ENCODE data around the gene PLGRKT. TPM values are rescaled to one million over a fixed set of nuclear protein-coding genes. Genes with fewer than 3 reads are reported as not detected.
"Not testable (repeated sequence)": the region's sequence is repeated elsewhere in the genome, so short reads cannot be mapped to it uniquely, and the experiment has no call there.

Gene PLGRKT
- total and polyA plus RNA-seq, 4 donors = 22.5 to 32.3 (median 29.7) TPM

- H3K4me1 ChIP-seq (ENCODE audit: control insufficient read depth, insufficient read depth, low read length); DNase-seq (ENCODE audit: low read depth in 4 of 6, low spot score in 6 of 6); H3K27me3 ChIP-seq (ENCODE audit: control insufficient read depth, insufficient read depth, low read length); H3K9me3 ChIP-seq (ENCODE audit: control insufficient read depth, insufficient read depth, low read length); H3K36me3 ChIP-seq (ENCODE audit: control insufficient read depth, insufficient read depth, low read length); H3K4me3 ChIP-seq (ENCODE audit: low read depth, low read length); H3K27ac ChIP-seq (ENCODE audit: low read depth, low read length): not testable (repeated sequence)
- no CpG with 5 or more reads among the region's 2 CpGs for WGBS (ENCODE audit: insufficient coverage)
Observed at GRCh38 chr9:5393976-5394375, 43.7 kb downstream of the PLGRKT start.

- no peak overlapping the region for H3K4me3 ChIP-seq (ENCODE audit: low read depth, low read length)
- WGBS (ENCODE audit: insufficient coverage) = no CpG with 5 or more reads among the region's 2 CpGs
- DNase-seq (ENCODE audit: low read depth in 4 of 6, low spot score in 6 of 6) = no peak
- no peaks in the 10 kb centered on the region for H3K4me1 ChIP-seq (ENCODE audit: control insufficient read depth, insufficient read depth, low read length)
- H3K27ac ChIP-seq (ENCODE audit: low read depth, low read length) = no peak overlapping the region
- no peaks in the 10 kb centered on the region for H3K36me3 ChIP-seq (ENCODE audit: control insufficient read depth, insufficient read depth, low read length)
- H3K27me3 ChIP-seq (ENCODE audit: control insufficient read depth, insufficient read depth, low read length) = no peaks in the 10 kb centered on the region
- no peaks in the 10 kb centered on the region for H3K9me3 ChIP-seq (ENCODE audit: control insufficient read depth, insufficient read depth, low read length)
Observed at GRCh38 chr9:5393497-5393896, 44.2 kb downstream of the PLGRKT start.

- peak in 1 of 6 donors; percentile 6 for DNase-seq (ENCODE audit: low read depth in 4 of 6, low spot score in 6 of 6)
- H3K9me3 ChIP-seq (ENCODE audit: control insufficient read depth, insufficient read depth, low read length) = no peaks in the 10 kb centered on the region
- H3K27ac ChIP-seq (ENCODE audit: low read depth, low read length) = no peak overlapping the region
- H3K27me3 ChIP-seq (ENCODE audit: control insufficient read depth, insufficient read depth, low read length) = no peaks in the 10 kb centered on the region
- H3K4me1 ChIP-seq (ENCODE audit: control insufficient read depth, insufficient read depth, low read length) = no peaks in the 10 kb centered on the region
- H3K4me3 ChIP-seq (ENCODE audit: low read depth, low read length) = no peak overlapping the region
- no CpG with 5 or more reads among the region's 1 CpG for WGBS (ENCODE audit: insufficient coverage)
- H3K36me3 ChIP-seq (ENCODE audit: control insufficient read depth, insufficient read depth, low read length) = no peaks in the 10 kb centered on the region
Observed at GRCh38 chr9:5392285-5392684, 45.4 kb downstream of the PLGRKT start.

GRCh38 chr9:5389109-5389732 is 48.5 kb downstream of the PLGRKT start:
- no peaks in the 10 kb centered on the region for H3K4me1 ChIP-seq (ENCODE audit: control insufficient read depth, insufficient read depth, low read length)
- H3K9me3 ChIP-seq (ENCODE audit: control insufficient read depth, insufficient read depth, low read length) = no peaks in the 10 kb centered on the region
- 67% methylated on average over 2 of the region's 3 CpGs for WGBS (ENCODE audit: insufficient coverage)
- no peak overlapping the region for H3K27ac ChIP-seq (ENCODE audit: low read depth, low read length)
- no peaks in the 10 kb centered on the region for H3K36me3 ChIP-seq (ENCODE audit: control insufficient read depth, insufficient read depth, low read length)
- no peaks in the 10 kb centered on the region for H3K27me3 ChIP-seq (ENCODE audit: control insufficient read depth, insufficient read depth, low read length)
- no peak for DNase-seq (ENCODE audit: low read depth in 4 of 6, low spot score in 6 of 6)
- H3K4me3 ChIP-seq (ENCODE audit: low read depth, low read length) = no peak overlapping the region

GRCh38 chr9:5388026-5388819 is 49.5 kb downstream of the PLGRKT start:
- H3K27me3 ChIP-seq (ENCODE audit: control insufficient read depth, insufficient read depth, low read length) = no peaks in the 10 kb centered on the region

GRCh38 chr9:5384436-5384835 is 53.3 kb downstream of the PLGRKT start:
- Histone ChIP-seq H3K36me3 (ENCODE audit: control insufficient read depth, insufficient read depth, low read length) (peaks cover 6% of the 10 kb centered on the region), H3K4me1 (ENCODE audit: control insufficient read depth, insufficient read depth, low read length) (no peaks in the 10 kb centered on the region), H3K27me3 (ENCODE audit: control insufficient read depth, insufficient read depth, low read length) (no peaks in the 10 kb centered on the region), H3K9me3 (ENCODE audit: control insufficient read depth, insufficient read depth, low read length) (no peaks in the 10 kb centered on the region), H3K4me3 (ENCODE audit: low read depth, low read length) (no peak overlapping the region), H3K27ac (ENCODE audit: low read depth, low read length) (no peak overlapping the region)
- no peak for DNase-seq (ENCODE audit: low read depth in 4 of 6, low spot score in 6 of 6)

More at GRCh38 chr9:5388026-5388819, 49.5 kb downstream of the PLGRKT start:
- no peak overlapping the region for H3K4me3 ChIP-seq (ENCODE audit: low read depth, low read length)
- H3K9me3 ChIP-seq (ENCODE audit: control insufficient read depth, insufficient read depth, low read length) = no peaks in the 10 kb centered on the region
- no peak overlapping the region for H3K27ac ChIP-seq (ENCODE audit: low read depth, low read length)
- no peaks in the 10 kb centered on the region for H3K4me1 ChIP-seq (ENCODE audit: control insufficient read depth, insufficient read depth, low read length)
- peaks cover 3% of the 10 kb centered on the region for H3K36me3 ChIP-seq (ENCODE audit: control insufficient read depth, insufficient read depth, low read length)
- 98% methylated on average over 3 of the region's 5 CpGs for WGBS (ENCODE audit: insufficient coverage)
- DNase-seq (ENCODE audit: low read depth in 4 of 6, low spot score in 6 of 6) = no peak

- Histone ChIP-seq H3K36me3 (ENCODE audit: control insufficient read depth, insufficient read depth, low read length) (peaks cover 6% of the 10 kb centered on the region), H3K4me3 (ENCODE audit: low read depth, low read length) (no peak overlapping the region), H3K27me3 (ENCODE audit: control insufficient read depth, insufficient read depth, low read length) (no peaks in the 10 kb centered on the region), H3K27ac (ENCODE audit: low read depth, low read length) (no peak overlapping the region), H3K9me3 (ENCODE audit: control insufficient read depth, insufficient read depth, low read length) (no peaks in the 10 kb centered on the region), H3K4me1 (ENCODE audit: control insufficient read depth, insufficient read depth, low read length) (no peaks in the 10 kb centered on the region)
- no peak for DNase-seq (ENCODE audit: low read depth in 4 of 6, low spot score in 6 of 6)
- 82% methylated on average over 3 of the region's 3 CpGs for WGBS (ENCODE audit: insufficient coverage)
Observed at GRCh38 chr9:5382479-5382878, 55.2 kb downstream of the PLGRKT start.

- DNase-seq (ENCODE audit: low read depth in 4 of 6, low spot score in 6 of 6) = no peak
- Histone ChIP-seq H3K36me3 (ENCODE audit: control insufficient read depth, insufficient read depth, low read length) (no peaks in the 10 kb centered on the region), H3K27ac (ENCODE audit: low read depth, low read length) (no peak overlapping the region), H3K4me3 (ENCODE audit: low read depth, low read length) (no peak overlapping the region), H3K9me3 (ENCODE audit: control insufficient read depth, insufficient read depth, low read length) (no peaks in the 10 kb centered on the region), H3K4me1 (ENCODE audit: control insufficient read depth, insufficient read depth, low read length) (no peaks in the 10 kb centered on the region), H3K27me3 (ENCODE audit: control insufficient read depth, insufficient read depth, low read length) (no peaks in the 10 kb centered on the region)
- 100% methylated on average over 1 of the region's 6 CpGs for WGBS (ENCODE audit: insufficient coverage)
Observed at GRCh38 chr9:5375790-5376477, 61.8 kb downstream of the PLGRKT start.

GRCh38 chr9:5375091-5375490 is 62.6 kb downstream of the PLGRKT start:
- Histone ChIP-seq H3K9me3 (ENCODE audit: control insufficient read depth, insufficient read depth, low read length) (no peaks in the 10 kb centered on the region), H3K36me3 (ENCODE audit: control insufficient read depth, insufficient read depth, low read length) (no peaks in the 10 kb centered on the region), H3K4me3 (ENCODE audit: low read depth, low read length) (no peak overlapping the region), H3K4me1 (ENCODE audit: control insufficient read depth, insufficient read depth, low read length) (no peaks in the 10 kb centered on the region), H3K27ac (ENCODE audit: low read depth, low read length) (no peak overlapping the region), H3K27me3 (ENCODE audit: control insufficient read depth, insufficient read depth, low read length) (no peaks in the 10 kb centered on the region)
- WGBS (ENCODE audit: insufficient coverage) = 100% methylated on average over 1 of the region's 1 CpG
- DNase-seq (ENCODE audit: low read depth in 4 of 6, low spot score in 6 of 6) = no peak
